Fibroblast of villous mesenchyme (primary cell): ENCODE data around the gene SUSD3. TPM values are rescaled to one million over a fixed set of nuclear protein-coding genes. Genes with fewer than 3 reads are reported as not detected.

Source experiments
- DNase-seq: peaks from one replicate; pipeline ENCODE4 v3.0.0-alpha.2; 2010; ENCODE audit warnings: low read depth
- H3K4me3 ChIP-seq: 2 replicates; pipeline ENCODE4 v1.5.1; 2011; ENCODE audit warnings: low read depth, mild to moderate bottlenecking, low read length
- total RNA-seq: library from RNA; depleted of rRNA; stranded (reverse); fragments of >200 nt; gene quantifications from 2 replicates; pipeline ENCODE4 v1.2.3, GENCODE V29; 2012
- TF ChIP-seq, protein P1 (sequence below): IDR thresholded peaks from 2 replicates; pipeline ENCODE4 v1.5.1; 2012; ENCODE audit warnings: low read depth, mild to moderate bottlenecking, low read length; ENCODE audit not compliant: insufficient read depth

The SUSD3 gene
- total RNA-seq, 1 donor, result 12.1 TPM

DNA sequence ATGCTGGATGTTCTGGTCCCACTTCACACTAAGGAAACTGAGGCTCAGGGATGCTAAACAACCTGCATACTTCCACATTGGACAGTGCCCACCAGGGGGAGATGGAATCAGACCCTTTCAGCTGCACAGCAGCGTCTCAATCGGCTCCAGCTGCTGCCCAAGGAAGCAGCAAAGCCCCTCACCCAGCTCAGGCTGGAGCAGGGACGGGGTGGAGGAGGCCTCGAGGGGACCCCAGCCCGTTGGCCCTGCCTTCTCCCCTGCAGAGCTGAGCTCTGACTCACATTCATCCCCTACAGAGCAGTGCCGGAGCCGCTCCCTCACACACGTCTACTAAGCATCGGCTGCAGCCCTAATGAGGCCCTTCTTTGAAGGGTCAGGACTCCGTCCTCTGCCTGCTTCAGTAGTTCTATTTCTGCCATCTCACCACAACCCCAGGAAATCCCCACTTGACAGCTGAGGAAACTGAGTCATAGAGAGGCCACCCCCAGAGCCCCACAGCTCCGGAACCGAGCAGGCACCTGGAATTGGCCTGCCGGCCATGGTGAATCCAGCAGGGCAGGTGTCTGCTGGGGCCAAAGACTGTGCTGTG, 21.5 kb upstream of the SUSD3 start:
- no peak overlapping the region for H3K4me3 ChIP-seq
- TF ChIP-seq, protein P1, sequence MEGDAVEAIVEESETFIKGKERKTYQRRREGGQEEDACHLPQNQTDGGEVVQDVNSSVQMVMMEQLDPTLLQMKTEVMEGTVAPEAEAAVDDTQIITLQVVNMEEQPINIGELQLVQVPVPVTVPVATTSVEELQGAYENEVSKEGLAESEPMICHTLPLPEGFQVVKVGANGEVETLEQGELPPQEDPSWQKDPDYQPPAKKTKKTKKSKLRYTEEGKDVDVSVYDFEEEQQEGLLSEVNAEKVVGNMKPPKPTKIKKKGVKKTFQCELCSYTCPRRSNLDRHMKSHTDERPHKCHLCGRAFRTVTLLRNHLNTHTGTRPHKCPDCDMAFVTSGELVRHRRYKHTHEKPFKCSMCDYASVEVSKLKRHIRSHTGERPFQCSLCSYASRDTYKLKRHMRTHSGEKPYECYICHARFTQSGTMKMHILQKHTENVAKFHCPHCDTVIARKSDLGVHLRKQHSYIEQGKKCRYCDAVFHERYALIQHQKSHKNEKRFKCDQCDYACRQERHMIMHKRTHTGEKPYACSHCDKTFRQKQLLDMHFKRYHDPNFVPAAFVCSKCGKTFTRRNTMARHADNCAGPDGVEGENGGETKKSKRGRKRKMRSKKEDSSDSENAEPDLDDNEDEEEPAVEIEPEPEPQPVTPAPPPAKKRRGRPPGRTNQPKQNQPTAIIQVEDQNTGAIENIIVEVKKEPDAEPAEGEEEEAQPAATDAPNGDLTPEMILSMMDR, result no peak
- DNase-seq, result no peak

DNA sequence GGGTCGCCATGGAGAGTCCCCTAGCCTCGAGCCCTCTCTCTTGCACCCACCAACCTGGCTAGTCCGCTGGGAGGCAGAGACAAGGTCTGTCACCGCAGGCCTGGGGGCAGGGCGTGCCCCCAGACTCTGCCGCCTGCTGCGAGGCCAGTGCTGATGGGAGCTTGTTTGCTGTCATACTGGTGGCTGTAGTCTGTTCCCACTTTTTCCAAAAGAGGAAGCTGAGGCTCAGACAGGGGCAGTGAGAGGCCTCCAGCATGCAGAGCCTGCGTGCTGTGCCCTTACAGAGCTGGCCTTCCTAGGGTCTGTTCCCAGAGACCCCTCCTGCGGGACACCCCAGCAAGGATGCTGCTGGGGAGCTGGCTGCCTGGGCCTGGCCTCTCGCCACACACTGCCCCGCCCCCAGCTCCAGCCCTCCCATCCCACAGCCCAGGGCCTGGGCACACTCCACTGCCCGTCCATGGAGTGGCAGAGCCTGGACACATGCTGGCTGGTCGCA, 21.0 kb upstream of the SUSD3 start:
- TF ChIP-seq, protein P1, result no peak
- no peak for DNase-seq
- H3K4me3 ChIP-seq, result no peak overlapping the region

DNA sequence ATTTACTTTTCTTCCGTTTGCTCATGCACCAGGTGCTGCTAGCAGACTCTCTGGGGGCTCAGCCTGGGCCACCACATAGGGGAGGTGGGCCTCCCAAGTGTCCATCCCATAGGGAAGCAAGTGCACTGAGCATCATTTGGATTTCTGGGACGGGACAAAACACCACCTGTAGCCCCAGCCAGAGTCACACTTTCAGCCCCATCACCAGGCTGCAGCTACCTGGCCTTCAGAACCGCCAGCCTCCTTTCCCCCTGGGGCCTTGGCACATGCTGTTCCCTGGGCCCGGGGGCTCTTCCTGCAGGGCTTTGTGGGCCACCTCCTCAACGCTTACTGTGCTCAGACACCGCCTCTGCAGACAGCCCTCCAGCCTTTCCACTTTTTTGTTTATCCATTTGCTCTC, 19.6 kb upstream of the SUSD3 start:
- no peak for DNase-seq
- TF ChIP-seq, protein P1, result no peak
- H3K4me3 ChIP-seq, result no peak overlapping the region

DNA sequence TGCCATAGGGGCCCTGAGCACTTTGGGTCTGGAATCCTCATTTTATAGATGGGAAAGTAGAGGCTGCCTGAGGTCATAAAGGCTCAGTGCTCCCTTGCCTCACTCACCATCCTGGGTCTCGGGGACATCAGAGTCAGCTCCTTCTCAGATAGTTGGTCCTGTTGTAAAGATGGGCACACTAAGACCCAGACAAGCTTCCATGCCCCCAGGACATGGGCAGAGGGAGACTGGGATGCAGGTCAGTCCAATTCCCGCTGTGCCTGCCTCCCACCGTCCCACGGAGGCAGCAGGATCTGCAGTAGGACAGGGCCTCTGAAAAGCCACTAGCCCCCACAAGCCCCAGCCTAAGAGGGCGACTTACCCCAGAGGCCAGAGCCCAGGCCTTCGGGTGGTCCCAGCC, 19.0 kb upstream of the SUSD3 start:
- TF ChIP-seq, protein P1, result no peak
- no peak for DNase-seq
- H3K4me3 ChIP-seq, result no peak overlapping the region

DNA sequence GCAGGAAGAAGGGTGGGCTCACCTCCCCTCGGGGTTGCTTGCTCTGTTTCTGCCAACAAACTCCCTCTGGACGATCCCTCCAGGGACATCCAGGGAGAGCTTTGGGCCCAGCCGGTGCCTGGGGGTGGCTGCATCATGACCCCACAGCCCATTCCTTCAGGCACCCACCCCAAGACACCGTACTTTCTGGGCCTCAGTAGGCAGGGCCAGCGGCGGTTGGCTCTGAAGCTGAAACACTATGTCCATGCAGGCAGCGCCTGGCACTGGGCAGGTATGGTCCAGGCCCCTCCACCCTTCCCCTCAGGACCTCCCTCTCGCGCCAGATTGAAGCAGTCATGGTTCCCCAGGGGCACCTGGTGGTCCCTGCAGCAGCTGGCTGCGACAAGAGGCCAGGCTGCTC, 18.5 kb upstream of the SUSD3 start:
- no peak for DNase-seq
- TF ChIP-seq, protein P1, result no peak

DNA sequence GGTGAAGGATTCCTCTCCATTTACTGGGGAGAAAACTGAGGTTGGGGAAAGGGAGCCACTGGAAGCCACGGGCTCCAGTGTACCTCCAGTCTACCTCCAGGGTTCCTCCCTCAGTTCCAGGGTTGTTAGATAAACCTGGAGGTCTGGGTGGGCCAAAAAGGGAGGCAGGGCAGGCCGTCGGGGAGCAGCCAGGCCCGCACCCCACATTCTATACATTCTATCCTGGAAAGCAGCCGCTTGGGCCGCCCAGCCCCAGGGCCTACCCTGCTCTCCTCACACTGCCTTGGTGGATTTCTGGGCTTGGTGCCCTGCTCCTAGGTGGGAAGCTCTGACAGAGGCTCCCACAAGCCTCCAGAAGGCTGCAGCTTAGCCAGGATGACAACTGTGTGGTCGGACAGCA, 18.1 kb upstream of the SUSD3 start:
- no peak for DNase-seq
- H3K4me3 ChIP-seq, result no peak overlapping the region
- TF ChIP-seq, protein P1, result no peak

More for the DNA sequence above, 18.5 kb upstream of the SUSD3 start:
- H3K4me3 ChIP-seq, result no peak overlapping the region

DNA sequence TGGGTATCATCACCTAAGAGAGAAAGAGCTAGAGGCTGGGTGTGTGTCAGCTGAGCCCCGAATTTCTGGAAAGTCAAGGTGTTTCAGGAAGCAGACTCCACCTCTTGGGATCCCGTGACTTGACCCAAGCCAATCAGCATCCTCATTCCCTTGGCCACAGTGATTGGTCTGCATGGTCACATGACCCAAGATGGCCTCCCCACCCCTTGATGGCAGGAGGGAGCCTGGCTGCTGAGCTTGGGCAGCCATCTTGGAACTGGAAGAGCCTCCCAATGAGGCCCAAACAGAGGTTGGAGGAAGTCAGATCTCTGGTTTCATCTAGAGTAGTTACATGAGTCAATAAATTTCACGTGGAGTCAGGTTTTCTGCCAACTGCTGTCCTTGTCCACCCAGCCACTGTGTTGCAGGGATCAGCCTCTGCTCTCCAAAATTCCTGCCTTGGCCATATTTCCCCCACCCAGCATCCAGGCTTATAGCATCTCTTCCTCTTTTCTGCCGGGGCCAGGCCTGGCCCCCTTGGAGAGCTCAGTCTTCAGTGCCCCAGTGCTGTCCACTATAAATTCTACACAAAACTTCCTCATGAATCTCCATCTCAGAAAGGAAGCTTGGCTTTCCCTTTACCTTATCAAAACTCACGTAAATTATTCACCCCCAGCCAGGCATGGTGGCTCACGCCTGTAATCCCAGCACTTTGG, 17.2 kb upstream of the SUSD3 start:
- H3K4me3 ChIP-seq, result no peak overlapping the region
- TF ChIP-seq, protein P1, result no peak
- DNase-seq, result no peak
